ENCODE data around the gene C20orf144. TPM values are rescaled to one million over a fixed set of nuclear protein-coding genes. Genes with fewer than 3 reads are reported as not detected.

The C20orf144 gene
- total RNA-seq, 1 experiment from 2014 or later = not detected

- Histone ChIP-seq H3K36me3 (ENCODE audit: control insufficient read depth, insufficient read depth, low read length) (no peaks in the 10 kb centered on the region), H3K9me3 (ENCODE audit: control insufficient read depth, insufficient read depth, low read depth, low read length) (no peaks in the 10 kb centered on the region), H3K27me3 (ENCODE audit: control insufficient read depth, insufficient read depth, low read length) (no peaks in the 10 kb centered on the region), H3K27ac (ENCODE audit: low read length) (no peak within 1 kb of the TSS), H3K4me1 (ENCODE audit: control insufficient read depth, insufficient read depth, low read length) (peaks cover 14% of the 10 kb centered on the region), H3K4me3 (ENCODE audit: low read depth in 2 of 2, low read length in 2 of 2) (peak within 1 kb of the TSS in 1 of 2 experiments; percentile 7; a peak in 1 of 4 replicates)
- POLR2A ChIA-PET = interaction anchor here (0.6 kb wide), 1 partner anchor 18 kb away, joined by 3 read pairs; no protein-coding TSS in a partner anchor
- BruUV-seq (replicated peaks) = no TSS peak
- CTCF ChIA-PET = interaction anchor here (0.5 kb wide), 1 partner anchor 461 kb away, joined by 3 read pairs; no protein-coding TSS in a partner anchor
- TF ChIP-seq, protein P1, sequence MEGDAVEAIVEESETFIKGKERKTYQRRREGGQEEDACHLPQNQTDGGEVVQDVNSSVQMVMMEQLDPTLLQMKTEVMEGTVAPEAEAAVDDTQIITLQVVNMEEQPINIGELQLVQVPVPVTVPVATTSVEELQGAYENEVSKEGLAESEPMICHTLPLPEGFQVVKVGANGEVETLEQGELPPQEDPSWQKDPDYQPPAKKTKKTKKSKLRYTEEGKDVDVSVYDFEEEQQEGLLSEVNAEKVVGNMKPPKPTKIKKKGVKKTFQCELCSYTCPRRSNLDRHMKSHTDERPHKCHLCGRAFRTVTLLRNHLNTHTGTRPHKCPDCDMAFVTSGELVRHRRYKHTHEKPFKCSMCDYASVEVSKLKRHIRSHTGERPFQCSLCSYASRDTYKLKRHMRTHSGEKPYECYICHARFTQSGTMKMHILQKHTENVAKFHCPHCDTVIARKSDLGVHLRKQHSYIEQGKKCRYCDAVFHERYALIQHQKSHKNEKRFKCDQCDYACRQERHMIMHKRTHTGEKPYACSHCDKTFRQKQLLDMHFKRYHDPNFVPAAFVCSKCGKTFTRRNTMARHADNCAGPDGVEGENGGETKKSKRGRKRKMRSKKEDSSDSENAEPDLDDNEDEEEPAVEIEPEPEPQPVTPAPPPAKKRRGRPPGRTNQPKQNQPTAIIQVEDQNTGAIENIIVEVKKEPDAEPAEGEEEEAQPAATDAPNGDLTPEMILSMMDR (IDR thresholded peaks at IDR 0.05) = no peak
- in situ Hi-C loops (cut with HindIII; ENCODE audit: low pct_unique_long_range_greater_than_20kb, low sequenced_read_pairs) (no loop called here), intact Hi-C loops (cut with micrococcal nuclease; ENCODE audit: unreplicated experiment) (no loop called here)
- DNase-seq (ENCODE audit: low read depth, low spot score) = no peak
- no peak for ATAC-seq
Measured at GRCh38 chr20:33666293-33667244, 4.4 kb downstream of the C20orf144 start, which contains the start of gene ACTL10. Gene ACTL10, plus strand, starts transcription at chr20:33666943. Its CDS starts 555 bp downstream, at chr20:33667498.

- Histone ChIP-seq H3K4me3 (ENCODE audit: low read depth in 2 of 2, low read length in 2 of 2) (peak overlapping the region in 1 of 2 experiments; percentile 7; a peak in 1 of 4 replicates), H3K4me1 (ENCODE audit: control insufficient read depth, insufficient read depth, low read length) (peaks cover 14% of the 10 kb centered on the region), H3K27me3 (ENCODE audit: control insufficient read depth, insufficient read depth, low read length) (no peaks in the 10 kb centered on the region), H3K9me3 (ENCODE audit: control insufficient read depth, insufficient read depth, low read depth, low read length) (no peaks in the 10 kb centered on the region), H3K27ac (ENCODE audit: low read length) (no peak overlapping the region), H3K36me3 (ENCODE audit: control insufficient read depth, insufficient read depth, low read length) (no peaks in the 10 kb centered on the region)
- TF ChIP-seq TCF7L2 (IDR thresholded peaks at IDR 0.05; ENCODE audit: low read depth, low read length) = no peak
- no TSS peak for BruUV-seq (replicated peaks)
- CTCF ChIA-PET = no interaction called here
- intact Hi-C loops (cut with micrococcal nuclease; ENCODE audit: unreplicated experiment) = no loop called here
- in situ Hi-C loops (cut with HindIII; ENCODE audit: low pct_unique_long_range_greater_than_20kb, low sequenced_read_pairs) = no loop called here
- no peak for DNase-seq (ENCODE audit: low read depth, low spot score)
- ATAC-seq = no peak
- POLR2A ChIA-PET = interaction anchor here (0.6 kb wide), 1 partner anchor 18 kb away, joined by 3 read pairs; no protein-coding TSS in a partner anchor
Measured at GRCh38 chr20:33667245-33667675, 5.1 kb downstream of the C20orf144 start.

DNA sequence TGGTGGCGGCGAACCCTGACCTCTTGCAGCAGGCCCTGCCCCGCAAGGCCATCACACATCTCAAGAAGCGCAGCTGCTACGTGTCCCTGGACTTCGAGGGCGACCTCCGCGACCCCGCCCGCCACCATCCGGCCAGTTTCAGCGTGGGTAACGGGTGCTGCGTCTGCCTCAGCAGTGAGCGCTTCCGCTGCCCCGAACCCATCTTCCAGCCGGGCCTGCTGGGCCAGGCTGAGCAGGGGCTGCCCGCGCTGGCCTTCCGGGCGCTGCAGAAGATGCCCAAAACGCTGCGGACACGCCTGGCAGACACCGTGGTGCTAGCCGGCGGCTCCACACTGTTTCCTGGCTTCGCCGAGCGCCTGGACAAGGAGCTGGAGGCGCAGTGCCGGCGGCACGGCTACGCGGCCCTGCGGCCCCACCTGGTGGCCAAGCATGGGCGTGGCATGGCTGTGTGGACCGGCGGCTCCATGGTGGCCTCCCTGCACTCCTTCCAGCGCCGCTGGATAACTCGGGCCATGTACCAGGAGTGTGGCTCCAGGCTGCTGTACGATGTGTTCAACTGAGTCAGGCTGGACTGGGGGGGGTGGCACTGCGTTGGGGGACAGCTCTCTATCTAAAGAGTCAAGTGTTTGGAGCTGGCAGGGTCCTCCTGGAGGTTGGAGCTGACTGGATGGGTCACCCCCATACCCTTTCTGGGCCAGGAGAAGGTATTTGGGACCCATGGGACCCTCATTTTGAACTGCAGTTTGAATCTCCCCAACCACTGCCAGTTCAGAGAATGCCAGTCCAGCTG, 5.7 kb downstream of the C20orf144 start:
- no TSS peak for BruUV-seq (replicated peaks)
- DNase-seq (ENCODE audit: low read depth, low spot score) (no peak), ATAC-seq (no peak)
- Histone ChIP-seq H3K4me1 (ENCODE audit: control insufficient read depth, insufficient read depth, low read length) (peaks cover 18% of the 10 kb centered on the region), H3K9me3 (ENCODE audit: control insufficient read depth, insufficient read depth, low read depth, low read length) (no peaks in the 10 kb centered on the region), H3K27me3 (ENCODE audit: control insufficient read depth, insufficient read depth, low read length) (no peaks in the 10 kb centered on the region), H3K27ac (ENCODE audit: low read length) (no peak overlapping the region), H3K4me3 (ENCODE audit: low read depth in 2 of 2, low read length in 2 of 2) (no peak overlapping the region), H3K36me3 (ENCODE audit: control insufficient read depth, insufficient read depth, low read length) (no peaks in the 10 kb centered on the region)
- intact Hi-C loops (cut with micrococcal nuclease; ENCODE audit: unreplicated experiment) = no loop called here
- CTCF ChIA-PET = interaction anchor here (0.6 kb wide), 1 partner anchor 405 kb away, joined by 4 read pairs; no protein-coding TSS in a partner anchor
- TF ChIP-seq TCF7L2 (IDR thresholded peaks at IDR 0.05; ENCODE audit: low read depth, low read length) (no peak), POLR2AphosphoS5 (IDR thresholded peaks at IDR 0.05; ENCODE audit: low read depth, low read length) (no peak), SIN3A (IDR thresholded peaks at IDR 0.05; ENCODE audit: borderline replicate concordance, insufficient read depth, low read depth, low read length) (no peak)
- in situ Hi-C loops (cut with HindIII; ENCODE audit: low pct_unique_long_range_greater_than_20kb, low sequenced_read_pairs) = no loop called here
- POLR2A ChIA-PET = interaction anchor here (0.6 kb wide), 1 partner anchor 19 kb away, joined by 3 read pairs; no protein-coding TSS in a partner anchor
